GM21619 (cell line): ENCODE measurements around the gene DDX25.

ENCODE experiments used
- ATAC-seq: cut with Tn5 transposase; IDR thresholded peaks from one replicate; pipeline ENCODE4 v1.9.1; 2021; ENCODE audit not compliant: unreplicated experiment

Gene DDX25

GRCh38 chr11:125968354-125968753 lies 64.0 kb downstream of the DDX25 start:
- ATAC-seq, result no peak

DNA sequence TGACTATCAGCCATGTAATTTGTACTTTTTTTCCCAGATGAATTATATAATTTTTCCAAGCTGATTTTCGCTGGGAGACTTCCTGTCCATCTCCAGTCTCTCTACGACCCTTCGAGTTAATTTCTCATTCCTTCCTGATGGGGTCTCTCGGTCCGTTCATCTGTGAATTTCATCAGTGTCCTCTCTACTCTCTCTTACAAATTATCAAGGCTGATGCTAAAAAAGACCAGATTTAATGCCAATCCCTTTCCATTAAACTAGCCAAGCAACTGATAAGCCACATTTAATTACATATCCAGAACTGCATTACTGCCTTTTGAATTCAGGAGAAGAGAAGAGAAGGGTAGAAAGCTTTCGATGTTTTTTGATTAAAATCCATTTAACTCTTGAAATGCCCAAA lies 67.3 kb downstream of the DDX25 start:
- ATAC-seq, result no peak

DNA sequence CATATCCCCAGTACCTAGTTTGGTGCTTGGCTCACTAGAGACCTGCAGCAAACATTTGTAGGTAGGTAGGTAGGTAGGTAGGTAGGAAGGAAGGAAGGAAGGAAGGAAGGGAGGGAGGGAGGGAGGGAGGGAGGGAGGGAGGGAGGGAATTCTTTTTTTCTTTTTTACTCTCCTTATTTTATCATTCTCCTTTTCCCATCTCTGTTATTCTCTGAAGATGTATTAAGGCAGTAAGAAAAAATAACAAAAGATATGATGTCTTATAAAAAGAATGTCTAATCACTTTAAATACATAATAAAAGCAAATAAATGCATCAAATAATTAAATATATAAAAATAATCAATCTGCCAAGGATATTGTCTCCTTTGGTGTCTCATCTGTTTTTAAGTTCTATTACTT lies 70.0 kb downstream of the DDX25 start:
- no peak for ATAC-seq

GRCh38 chr11:125975634-125976033 lies 71.3 kb downstream of the DDX25 start:
- ATAC-seq, result no peak

DNA sequence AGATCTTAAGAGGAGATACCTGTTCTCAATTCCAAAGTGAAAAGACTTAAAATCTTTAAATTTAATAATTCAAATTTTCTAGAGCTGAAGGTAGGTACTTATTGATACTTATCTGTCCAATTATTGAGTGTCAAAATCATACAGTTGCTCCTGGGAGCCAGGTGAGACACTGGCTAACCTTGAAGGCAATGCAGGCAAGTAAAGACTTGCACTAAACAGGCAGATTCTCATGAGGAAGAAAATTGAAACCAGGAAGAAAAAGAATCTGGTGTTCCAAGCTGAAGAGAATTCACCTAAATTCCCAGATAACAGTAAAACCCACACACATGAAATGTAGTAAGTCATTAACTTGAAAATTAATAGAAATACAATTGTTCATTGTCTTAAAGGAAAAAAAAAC lies 71.8 kb downstream of the DDX25 start:
- no peak for ATAC-seq

GRCh38 chr11:125977333-125977732 lies 73.0 kb downstream of the DDX25 start:
- ATAC-seq, result no peak

- ATAC-seq, result no peak
Measured at GRCh38 chr11:125978181-125978716, 73.9 kb downstream of the DDX25 start.
